GM12878 (cell line): ENCODE results near the gene UBE3B. TPM values are rescaled to one million over a fixed set of nuclear protein-coding genes. Genes with fewer than 3 reads are reported as not detected.

ENCODE experiments used
- ATAC-seq: fragments of 200-7000 bp; cut with Tn5 transposase; 3 replicates; pipeline ENCODE4 v1.9.1; 2020; ENCODE audit warnings: mild to moderate bottlenecking, moderate library complexity
- BruUV-seq: library from RNA; stranded (reverse); fragments of 400-500 nt; replicated peaks from 2 replicates; lab custom pipeline; 2021; lab: Mats Ljungman, UMichigan
- CTCF ChIA-PET: fragments of 300-600 bp; sonication (Branson Sonifier 250); formaldehyde crosslinking; extraction: SDS; loops from one replicate; lab custom pipeline; 2021; ENCODE audit warnings: inconsistent platforms; lab: Yijun Ruan, JAX
- POLR2A ChIA-PET: fragments of 350-600 bp; formaldehyde crosslinking; extraction: SDS; loops from one replicate; lab custom pipeline; 2021; ENCODE audit warnings: inconsistent platforms; lab: Charles Lee
- RAD21 ChIA-PET: fragments of 300-600 bp; sonication (Branson Sonifier 250); formaldehyde crosslinking; loops from one replicate; lab custom pipeline; 2023; ENCODE audit warnings: antibody characterized with exemption; ENCODE audit not compliant: unreplicated experiment; lab: Charles Lee
- SMC1A ChIA-PET: fragments of 300-600 bp; sonication (Branson Sonifier 250); formaldehyde crosslinking; loops from one replicate; lab custom pipeline; 2023; ENCODE audit not compliant: unreplicated experiment, uncharacterized antibody; lab: Charles Lee
- DNase-seq: peaks from one replicate; pipeline ENCODE4 v3.0.0-alpha.2; 2011; ENCODE audit warnings: low read depth, low spot score
- FAIRE-seq: peaks from 3 replicates; lab custom pipeline; 2011; peaks lifted over from hg19 to GRCh38; lab: Jason Lieb, UNC
- H2AFZ ChIP-seq: 2 replicates; pipeline ENCODE4 v1.6.0; 2011; ENCODE audit warnings: low read depth, low read length, control low read depth; ENCODE audit not compliant: control insufficient read depth
- H3K27ac ChIP-seq: 2 replicates; pipeline ENCODE4 v1.5.1; 2011; ENCODE audit warnings: control low read depth; ENCODE audit not compliant: control insufficient read depth, insufficient read depth
- H3K27me3 ChIP-seq, 2 experiments: replicated peaks in 1 of 2; 2 replicates each; pipeline versions ENCODE4 v1.6.0 to v1.6.1; 2011; ENCODE audit warnings: low read length in 1 of 2; ENCODE audit not compliant: control insufficient read depth in 2 of 2, insufficient read depth in 2 of 2
- H3K36me3 ChIP-seq, 2 experiments: 2 replicates each; pipeline ENCODE4 v1.5.1; 2011; ENCODE audit warnings: low read length in 1 of 2; ENCODE audit not compliant: control insufficient read depth in 2 of 2, insufficient read depth in 2 of 2
- H3K4me1 ChIP-seq: 2 replicates; pipeline ENCODE4 v1.6.1; 2011; ENCODE audit warnings: mild to moderate bottlenecking, low read length, moderate library complexity, mixed read lengths; ENCODE audit not compliant: control insufficient read depth, insufficient read depth
- H3K4me2 ChIP-seq: 2 replicates; pipeline ENCODE4 v1.6.0; 2011; ENCODE audit warnings: control low read depth; ENCODE audit not compliant: control insufficient read depth, insufficient read depth
- H3K4me3 ChIP-seq: fragments of 200-600 bp; sonication (generic); 2 replicates; pipeline ENCODE4 v1.5.1; 2016
- H3K79me2 ChIP-seq: 2 replicates; pipeline ENCODE4 v1.6.0; 2011; ENCODE audit warnings: low read length; ENCODE audit not compliant: control insufficient read depth, insufficient read depth
- H3K9ac ChIP-seq: 2 replicates; pipeline ENCODE4 v1.8.0; 2011; ENCODE audit warnings: low read length, control low read depth, mixed read lengths; ENCODE audit not compliant: control insufficient read depth, insufficient read depth
- H3K9me3 ChIP-seq: replicated peaks from 3 replicates; pipeline ENCODE4 v1.5.1; 2011; ENCODE audit warnings: mild to moderate bottlenecking, low read length; ENCODE audit not compliant: control insufficient read depth, insufficient read depth
- H4K20me1 ChIP-seq: 2 replicates; pipeline ENCODE4 v1.6.0; 2011; ENCODE audit not compliant: control insufficient read depth, insufficient read depth
- CEBPB ChIP-seq, 2 experiments: fragments of 150-350 bp in 1 of 2; IDR thresholded peaks; 2 replicates each; pipeline ENCODE4 v1.6.1; 2012 to 2014; ENCODE audit warnings: low read depth in 2 of 2, low read length in 2 of 2, borderline replicate concordance in 1 of 2, inconsistent platforms in 1 of 2
- CEBPZ ChIP-seq: fragments of 150-350 bp; IDR thresholded peaks from 2 replicates; pipeline ENCODE4 v1.6.1; 2016; ENCODE audit warnings: low read depth, low read length
- IKZF1 ChIP-seq: fragments of 450-650 bp; conservative IDR thresholded peaks from 2 replicates; pipeline ENCODE4 v1.6.1; 2017; ENCODE audit warnings: antibody characterized with exemption, mild to moderate bottlenecking
- PBX3 ChIP-seq: IDR thresholded peaks from 2 replicates; pipeline ENCODE4 v1.6.1; 2011; ENCODE audit warnings: mild to moderate bottlenecking, low read depth, low read length, moderate library complexity; ENCODE audit not compliant: insufficient replicate concordance
- RAD21 ChIP-seq: IDR thresholded peaks from 2 replicates; pipeline ENCODE4 v1.6.1; 2011; ENCODE audit warnings: mild to moderate bottlenecking, low read depth, low read length, moderate library complexity; ENCODE audit not compliant: insufficient read depth
- RB1 ChIP-seq: fragments of 450-650 bp; formaldehyde crosslinking; IDR thresholded peaks from 2 replicates; pipeline ENCODE4 v1.6.1; 2017; ENCODE audit warnings: mild to moderate bottlenecking, borderline replicate concordance
- RFX5 ChIP-seq: IDR thresholded peaks from 2 replicates; pipeline ENCODE4 v1.6.1; 2011; ENCODE audit warnings: low read depth, low read length, improper control_type of control experiment
- SIN3A ChIP-seq: IDR thresholded peaks from 2 replicates; pipeline ENCODE4 v1.6.1; 2012; ENCODE audit warnings: low read depth, low read length, improper control_type of control experiment
- SMARCA5 ChIP-seq: fragments of 450-650 bp; IDR thresholded peaks from 2 replicates; pipeline ENCODE4 v1.6.1; 2017; ENCODE audit warnings: mild to moderate bottlenecking
- TBL1XR1 ChIP-seq: IDR thresholded peaks from 2 replicates; pipeline ENCODE4 v1.6.1; 2012; ENCODE audit warnings: low read depth, low read length, improper control_type of control experiment
- ZBTB33 ChIP-seq: fragments of 450-650 bp; IDR thresholded peaks from 2 replicates; pipeline ENCODE4 v1.6.1; 2017; ENCODE audit warnings: mild to moderate bottlenecking
- ZNF592 ChIP-seq: fragments of 450-650 bp; IDR thresholded peaks from 2 replicates; pipeline ENCODE4 v1.6.1; 2017; ENCODE audit warnings: mild to moderate bottlenecking, moderate library complexity
- ZSCAN29 ChIP-seq: fragments of 450-650 bp; IDR thresholded peaks from 2 replicates; pipeline ENCODE4 v1.6.1; 2017; ENCODE audit warnings: mild to moderate bottlenecking, moderate library complexity
- WGBS: methylation state at CpG from one replicate; pipeline ENCODE4 v1.1.6; 2016; ENCODE audit warnings: low lambda C conversion rate; ENCODE audit not compliant: insufficient replicate concordance, insufficient coverage; ENCODE audit errors: missing lambda C conversion rate; 5-methylcytosine and 5-hydroxymethylcytosine counted together
- in situ Hi-C: fragments of 300-500 bp; cut with MboI; formaldehyde crosslinking; loops from 9 replicates; pipeline ENCODE4 v1.14.3; 2018; ENCODE audit warnings: mixed read lengths
- intact Hi-C: fragments of 100-400 bp; cut with micrococcal nuclease; formaldehyde crosslinking; loops from one replicate; pipeline ENCODE4 v1.14.2; 2022; ENCODE audit not compliant: unreplicated experiment
- polyA plus RNA-seq, 11 experiments: library from polyadenylated mRNA; depleted of rRNA in 4 of 11; unstranded in 6 of 11; stranded (reverse) in 5 of 11; fragments of >200 nt; fragmentation: Nextera tagmentation in 4 of 11; fragmentation: Illumina TruSeq in 1 of 11; extraction: Ambion mirVana in 4 of 11; extraction: Trizol in 1 of 11; gene quantifications; 1 replicate in 1 of 11; 2 replicates in 10 of 11; pipeline versions ENCODE4 v1.2.1 to v1.2.3, GENCODE V29; 2011 to 2016; ENCODE audit warnings: inconsistent platforms in 2 of 11, missing spikeins in 2 of 11, low read depth in 1 of 11
- total RNA-seq, 4 experiments: library from RNA; depleted of rRNA in 3 of 4; stranded (reverse); fragments of >200 nt in 3 of 4; fragmentation: Illumina TruSeq in 1 of 4; extraction: Trizol in 1 of 4; gene quantifications; 2 replicates each; pipeline versions ENCODE4 v1.2.1 to v1.2.3, GENCODE V29; 2013 to 2021

The UBE3B gene
- total and polyA plus RNA-seq, 10 of the 15 experiments (the other 5 are each of a cell fraction or from before 2014, with no cell fraction given): 7.4 to 25.3 (median 17.1) TPM

DNA sequence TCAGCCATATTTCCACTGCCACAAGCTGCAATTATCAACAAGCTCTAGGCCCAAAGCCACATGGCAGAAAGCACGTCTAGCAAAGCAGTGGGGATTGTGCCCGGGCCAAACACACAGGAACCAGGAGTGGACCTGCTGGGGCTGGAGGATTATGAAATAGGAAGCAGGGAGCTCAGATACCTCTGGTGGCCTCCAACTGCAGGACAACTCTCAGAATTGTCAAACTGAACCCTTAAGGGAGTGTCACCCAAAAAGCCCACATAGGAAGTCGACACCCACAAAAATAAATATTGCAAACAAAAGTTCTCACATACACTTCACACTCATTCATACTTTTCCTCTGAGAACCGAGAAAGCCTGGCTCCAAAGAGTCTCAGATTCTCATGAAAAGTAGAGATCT, 26.5 kb upstream of the UBE3B start (continued):
- no peak for TF ChIP-seq CEBPZ
- TF ChIP-seq ZNF592: no peak
- TF ChIP-seq, all 136 proteins: peak for 0

- peaks cover 20 to 30% of the 10 kb centered on the region in 2 experiments for H3K36me3 ChIP-seq
- H3K79me2 ChIP-seq: no peaks in the 10 kb centered on the region
- no peak overlapping the region for H3K9ac ChIP-seq
- CTCF ChIA-PET: no interaction called here
- H3K4me3 ChIP-seq: no peak overlapping the region
- no peaks in the 10 kb centered on the region for H3K4me1 ChIP-seq
- RAD21 ChIA-PET: no interaction called here
- in situ Hi-C loops: no loop called here
- H3K27ac ChIP-seq: no peak overlapping the region
- H3K4me2 ChIP-seq: no peak overlapping the region
- POLR2A ChIA-PET: no interaction called here
- SMC1A ChIA-PET: no interaction called here
- DNase-seq: no peak
- intact Hi-C loops: no loop called here
- H3K27me3 ChIP-seq: no peaks in the 10 kb centered on the region
- H2AFZ ChIP-seq: no peak overlapping the region
- no peaks in the 10 kb centered on the region for H3K9me3 ChIP-seq
- 95% methylated on average over 19 of the region's 23 CpGs for WGBS
- no peak for ATAC-seq
- no peaks in the 10 kb centered on the region for H4K20me1 ChIP-seq
- no TSS peak for BruUV-seq
- no peak for FAIRE-seq
- TF ChIP-seq RFX5: no peak
- TF ChIP-seq IKZF1: no peak
- TF ChIP-seq PBX3: no peak
- TF ChIP-seq SIN3A: no peak
- no peak for TF ChIP-seq TBL1XR1
- no peak for TF ChIP-seq RAD21
- no peak for TF ChIP-seq ZBTB33
- TF ChIP-seq RB1: no peak
- no peak for TF ChIP-seq CEBPB (IDR thresholded peaks at IDR 0.05; ENCODE audit: borderline replicate concordance in 1 of 2, low read depth in 2 of 2, low read length in 2 of 2)
- TF ChIP-seq SMARCA5: no peak
- TF ChIP-seq ZSCAN29: no peak
Measured at GRCh38 chr12:109451400-109451799, 26.0 kb upstream of the UBE3B start.
